GM12878 (cell line): ENCODE data around the gene KRT82. TPM values are rescaled to one million over a fixed set of nuclear protein-coding genes. Genes with fewer than 3 reads are reported as not detected.

Source experiments
- ATAC-seq: fragments of 200-7000 bp; cut with Tn5 transposase; 3 replicates; pipeline ENCODE4 v1.9.1; 2020; ENCODE audit warnings: mild to moderate bottlenecking, moderate library complexity
- BruUV-seq: library from RNA; stranded (reverse); fragments of 400-500 nt; replicated peaks from 2 replicates; lab custom pipeline; 2021; lab: Mats Ljungman, UMichigan
- CTCF ChIA-PET: fragments of 300-600 bp; sonication (Branson Sonifier 250); formaldehyde crosslinking; extraction: SDS; loops from one replicate; lab custom pipeline; 2021; ENCODE audit warnings: inconsistent platforms; lab: Yijun Ruan, JAX
- POLR2A ChIA-PET: fragments of 350-600 bp; formaldehyde crosslinking; extraction: SDS; loops from one replicate; lab custom pipeline; 2021; ENCODE audit warnings: inconsistent platforms; lab: Charles Lee
- RAD21 ChIA-PET: fragments of 300-600 bp; sonication (Branson Sonifier 250); formaldehyde crosslinking; loops from one replicate; lab custom pipeline; 2023; ENCODE audit warnings: antibody characterized with exemption; ENCODE audit not compliant: unreplicated experiment; lab: Charles Lee
- SMC1A ChIA-PET: fragments of 300-600 bp; sonication (Branson Sonifier 250); formaldehyde crosslinking; loops from one replicate; lab custom pipeline; 2023; ENCODE audit not compliant: unreplicated experiment, uncharacterized antibody; lab: Charles Lee
- DNase-seq: peaks from one replicate; pipeline ENCODE4 v3.0.0-alpha.2; 2011; ENCODE audit warnings: low read depth, low spot score
- FAIRE-seq: peaks from 3 replicates; lab custom pipeline; 2011; peaks lifted over from hg19 to GRCh38; lab: Jason Lieb, UNC
- H2AFZ ChIP-seq: 2 replicates; pipeline ENCODE4 v1.6.0; 2011; ENCODE audit warnings: low read depth, low read length, control low read depth; ENCODE audit not compliant: control insufficient read depth
- H3K27ac ChIP-seq: 2 replicates; pipeline ENCODE4 v1.5.1; 2011; ENCODE audit warnings: control low read depth; ENCODE audit not compliant: control insufficient read depth, insufficient read depth
- H3K27me3 ChIP-seq, 2 experiments: replicated peaks in 1 of 2; 2 replicates each; pipeline versions ENCODE4 v1.6.0 to v1.6.1; 2011; ENCODE audit warnings: low read length in 1 of 2; ENCODE audit not compliant: control insufficient read depth in 2 of 2, insufficient read depth in 2 of 2
- H3K36me3 ChIP-seq, 2 experiments: 2 replicates each; pipeline ENCODE4 v1.5.1; 2011; ENCODE audit warnings: low read length in 1 of 2; ENCODE audit not compliant: control insufficient read depth in 2 of 2, insufficient read depth in 2 of 2
- H3K4me1 ChIP-seq: 2 replicates; pipeline ENCODE4 v1.6.1; 2011; ENCODE audit warnings: mild to moderate bottlenecking, low read length, moderate library complexity, mixed read lengths; ENCODE audit not compliant: control insufficient read depth, insufficient read depth
- H3K4me2 ChIP-seq: 2 replicates; pipeline ENCODE4 v1.6.0; 2011; ENCODE audit warnings: control low read depth; ENCODE audit not compliant: control insufficient read depth, insufficient read depth
- H3K4me3 ChIP-seq: fragments of 200-600 bp; sonication (generic); 2 replicates; pipeline ENCODE4 v1.5.1; 2016
- H3K79me2 ChIP-seq: 2 replicates; pipeline ENCODE4 v1.6.0; 2011; ENCODE audit warnings: low read length; ENCODE audit not compliant: control insufficient read depth, insufficient read depth
- H3K9ac ChIP-seq: 2 replicates; pipeline ENCODE4 v1.8.0; 2011; ENCODE audit warnings: low read length, control low read depth, mixed read lengths; ENCODE audit not compliant: control insufficient read depth, insufficient read depth
- H3K9me3 ChIP-seq: replicated peaks from 3 replicates; pipeline ENCODE4 v1.5.1; 2011; ENCODE audit warnings: mild to moderate bottlenecking, low read length; ENCODE audit not compliant: control insufficient read depth, insufficient read depth
- H4K20me1 ChIP-seq: 2 replicates; pipeline ENCODE4 v1.6.0; 2011; ENCODE audit not compliant: control insufficient read depth, insufficient read depth
- NBN ChIP-seq: fragments of 450-650 bp; IDR thresholded peaks from 2 replicates; pipeline ENCODE4 v1.6.1; 2016
- NR2F1 ChIP-seq: fragments of 450-650 bp; conservative IDR thresholded peaks from 2 replicates; pipeline ENCODE4 v1.6.1; 2017; ENCODE audit warnings: mild to moderate bottlenecking
- SKIL ChIP-seq: fragments of 450-650 bp; IDR thresholded peaks from 2 replicates; pipeline ENCODE4 v1.6.1; 2017; ENCODE audit warnings: mild to moderate bottlenecking, low read depth, inconsistent platforms; ENCODE audit not compliant: poor library complexity, severe bottlenecking
- WGBS: methylation state at CpG from one replicate; pipeline ENCODE4 v1.1.6; 2016; ENCODE audit warnings: low lambda C conversion rate; ENCODE audit not compliant: insufficient replicate concordance, insufficient coverage; ENCODE audit errors: missing lambda C conversion rate; 5-methylcytosine and 5-hydroxymethylcytosine counted together
- in situ Hi-C: fragments of 300-500 bp; cut with MboI; formaldehyde crosslinking; loops from 9 replicates; pipeline ENCODE4 v1.14.3; 2018; ENCODE audit warnings: mixed read lengths
- intact Hi-C: fragments of 100-400 bp; cut with micrococcal nuclease; formaldehyde crosslinking; loops from one replicate; pipeline ENCODE4 v1.14.2; 2022; ENCODE audit not compliant: unreplicated experiment
- polyA plus RNA-seq, 11 experiments: library from polyadenylated mRNA; depleted of rRNA in 4 of 11; unstranded in 6 of 11; stranded (reverse) in 5 of 11; fragments of >200 nt; fragmentation: Nextera tagmentation in 4 of 11; fragmentation: Illumina TruSeq in 1 of 11; extraction: Ambion mirVana in 4 of 11; extraction: Trizol in 1 of 11; gene quantifications; 1 replicate in 1 of 11; 2 replicates in 10 of 11; pipeline versions ENCODE4 v1.2.1 to v1.2.3, GENCODE V29; 2011 to 2016; ENCODE audit warnings: inconsistent platforms in 2 of 11, missing spikeins in 2 of 11, low read depth in 1 of 11
- total RNA-seq, 4 experiments: library from RNA; depleted of rRNA in 3 of 4; stranded (reverse); fragments of >200 nt in 3 of 4; fragmentation: Illumina TruSeq in 1 of 4; extraction: Trizol in 1 of 4; gene quantifications; 2 replicates each; pipeline versions ENCODE4 v1.2.1 to v1.2.3, GENCODE V29; 2013 to 2021
- TF ChIP-seq, protein P1 (sequence below): IDR thresholded peaks from 2 replicates; pipeline ENCODE4 v1.6.1; 2011; ENCODE audit warnings: borderline replicate concordance, low read depth, mild to moderate bottlenecking, moderate library complexity, mixed read lengths, low read length; ENCODE audit not compliant: insufficient read depth; ENCODE audit errors: extremely low read length

Gene KRT82
- total and polyA plus RNA-seq, 10 of the 15 experiments (the other 5 are each of a cell fraction or from before 2014, with no cell fraction given): not detected

GRCh38 chr12:52364901-52365489 lies 41.1 kb downstream of the KRT82 start (continued):
- TF ChIP-seq, protein P1, sequence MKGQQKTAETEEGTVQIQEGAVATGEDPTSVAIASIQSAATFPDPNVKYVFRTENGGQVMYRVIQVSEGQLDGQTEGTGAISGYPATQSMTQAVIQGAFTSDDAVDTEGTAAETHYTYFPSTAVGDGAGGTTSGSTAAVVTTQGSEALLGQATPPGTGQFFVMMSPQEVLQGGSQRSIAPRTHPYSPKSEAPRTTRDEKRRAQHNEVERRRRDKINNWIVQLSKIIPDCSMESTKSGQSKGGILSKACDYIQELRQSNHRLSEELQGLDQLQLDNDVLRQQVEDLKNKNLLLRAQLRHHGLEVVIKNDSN: no peak

DNA sequence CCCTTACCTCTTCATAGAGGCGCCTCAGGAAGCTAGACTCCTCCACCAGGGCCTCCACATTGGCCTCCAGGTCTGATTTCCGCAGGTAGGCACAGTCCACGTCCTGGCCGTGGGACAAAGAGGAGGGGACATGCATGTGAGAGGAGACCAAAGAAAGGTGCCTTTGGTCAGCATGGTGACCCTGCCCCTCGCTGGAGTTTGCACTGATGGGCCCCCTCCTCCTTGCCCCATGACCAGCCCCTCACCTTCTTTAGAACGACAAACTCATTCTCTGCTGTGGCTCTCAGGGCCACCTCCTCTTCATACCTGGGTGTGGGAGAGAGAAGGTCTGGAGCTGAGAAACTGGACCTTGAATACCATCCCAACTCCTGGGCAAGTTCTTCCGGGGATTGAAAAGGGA lies 42.1 kb downstream of the KRT82 start:
- POLR2A ChIA-PET: no interaction called here
- CTCF ChIA-PET: interaction anchor here (1.5 kb wide), 1 partner anchor 9 kb away, joined by 4 read pairs; no protein-coding TSS in a partner anchor

More for the DNA sequence above, 42.1 kb downstream of the KRT82 start:
- no peak for ATAC-seq
- H3K9me3 ChIP-seq: no peaks in the 10 kb centered on the region
- H3K4me3 ChIP-seq: no peak overlapping the region
- BruUV-seq: no TSS peak
- H3K27ac ChIP-seq: no peak overlapping the region
- peaks cover 1% of the 10 kb centered on the region for H3K4me1 ChIP-seq
- intact Hi-C loops (no loop called here), in situ Hi-C loops (no loop called here)
- H3K36me3 ChIP-seq: no peaks in the 10 kb centered on the region
- H3K9ac ChIP-seq: no peak overlapping the region
- 22% methylated on average over 7 of the region's 7 CpGs for WGBS
- no peak overlapping the region for H2AFZ ChIP-seq
- no peaks in the 10 kb centered on the region; the same call in 1 of the 2 replicates for H4K20me1 ChIP-seq
- RAD21 ChIA-PET: no interaction called here
- FAIRE-seq: no peak
- TF ChIP-seq SKIL: no peak
- TF ChIP-seq NBN: no peak
- no peak for TF ChIP-seq NR2F1
- no peaks in the 10 kb centered on the region; a peak in 2 of 4 replicates for H3K27me3 ChIP-seq
- H3K4me2 ChIP-seq: no peak overlapping the region
- DNase-seq: no peak
- no peaks in the 10 kb centered on the region for H3K79me2 ChIP-seq
- SMC1A ChIA-PET: no interaction called here
